ENCODE measurements around the gene IDH1.

Gene IDH1

DNA sequence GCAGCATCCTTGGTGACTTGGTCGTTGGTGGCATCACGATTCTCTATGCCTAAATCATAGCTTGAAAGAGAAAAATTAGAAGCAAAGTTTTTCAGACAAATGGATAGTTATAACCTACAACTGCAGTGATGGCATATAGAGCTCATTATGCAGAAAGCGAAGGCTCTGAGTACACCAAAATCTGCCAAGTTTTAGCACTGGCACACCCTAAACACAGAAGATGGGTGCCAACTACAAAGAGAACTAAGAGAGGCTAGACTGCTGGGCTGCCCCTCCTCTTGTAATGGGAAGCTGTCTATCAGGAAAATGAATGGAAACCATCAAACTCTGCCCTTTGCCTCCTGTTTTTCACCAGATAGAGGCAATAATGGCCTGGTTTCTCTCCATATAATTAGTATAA, 6.3 kb downstream of the IDH1 start:
- Histone ChIP-seq H3K4me1 (ENCODE audit: control insufficient read depth, insufficient read depth, low read length) (peaks cover 3% of the 10 kb centered on the region), H3K27ac (ENCODE audit: low read length) (no peak overlapping the region), H3K36me3 (ENCODE audit: control insufficient read depth in 2 of 2, insufficient read depth in 2 of 2, low read length in 2 of 2) (peaks cover 20 to 43% of the 10 kb centered on the region in 2 donors)

DNA sequence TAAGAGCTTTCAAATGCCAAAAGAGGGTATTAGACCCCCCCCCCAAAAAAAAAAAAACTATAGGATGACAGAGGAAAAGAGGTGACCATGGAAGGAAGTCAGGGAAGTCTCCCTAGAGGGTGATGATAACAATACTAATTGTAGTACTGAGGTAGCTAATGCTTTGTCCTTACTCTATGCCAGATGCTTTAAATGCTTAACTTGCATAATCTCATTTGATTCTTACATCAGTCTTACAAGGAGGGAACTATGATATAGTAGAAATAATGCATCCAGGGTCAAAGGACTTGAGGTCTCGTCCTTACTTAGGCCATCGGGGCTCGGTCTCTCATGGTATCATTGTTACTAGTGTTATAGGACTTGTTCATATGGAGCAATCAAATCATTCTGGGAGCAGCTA, 9.1 kb downstream of the IDH1 start:
- no peaks in the 10 kb centered on the region for H3K9me3 ChIP-seq (ENCODE audit: control insufficient read depth in 2 of 2, low read length in 2 of 2)
- peaks cover 30 to 38% of the 10 kb centered on the region in 2 donors for H3K36me3 ChIP-seq (ENCODE audit: control insufficient read depth in 2 of 2, insufficient read depth in 2 of 2, low read length in 2 of 2)
- no peaks in the 10 kb centered on the region for H3K4me1 ChIP-seq (ENCODE audit: control insufficient read depth, insufficient read depth, low read length)
- H3K27me3 ChIP-seq (ENCODE audit: control insufficient read depth in 1 of 2, insufficient read depth in 2 of 2, low read length in 2 of 2), result no peaks in the 10 kb centered on the region
- H3K9ac ChIP-seq (ENCODE audit: low read length in 2 of 2), result no peak overlapping the region
- no peak overlapping the region for H3K4me3 ChIP-seq (ENCODE audit: low read length in 2 of 2)
- no peak overlapping the region for H3K27ac ChIP-seq (ENCODE audit: low read length)

More for the DNA sequence above, 6.3 kb downstream of the IDH1 start:
- no peak overlapping the region for H3K4me3 ChIP-seq (ENCODE audit: low read length in 2 of 2)
- no peaks in the 10 kb centered on the region for H3K9me3 ChIP-seq (ENCODE audit: control insufficient read depth in 2 of 2, low read length in 2 of 2)
- no peaks in the 10 kb centered on the region for H3K27me3 ChIP-seq (ENCODE audit: control insufficient read depth in 1 of 2, insufficient read depth in 2 of 2, low read length in 2 of 2)
- H3K9ac ChIP-seq (ENCODE audit: low read length in 2 of 2), result no peak overlapping the region

DNA sequence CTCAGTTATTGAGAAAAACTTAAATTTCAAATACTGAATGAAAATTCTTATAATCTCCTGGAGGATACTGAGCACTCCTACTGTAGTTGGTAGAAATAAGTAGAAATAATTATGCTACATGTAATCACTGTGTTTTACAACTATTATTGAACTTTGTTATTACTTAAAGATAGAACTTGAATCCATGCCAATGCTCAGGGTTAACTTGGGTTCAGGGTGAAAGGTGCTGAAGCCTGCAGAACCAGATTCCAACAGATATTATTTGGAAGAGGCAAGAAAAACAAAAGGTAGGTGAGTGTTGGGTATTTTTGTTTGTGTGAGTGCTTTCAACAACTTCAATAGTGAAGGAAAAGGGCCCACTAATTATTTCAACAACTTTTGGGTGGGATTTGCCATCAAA, 10.4 kb downstream of the IDH1 start:
- no peaks in the 10 kb centered on the region for H3K9me3 ChIP-seq (ENCODE audit: control insufficient read depth in 2 of 2, low read length in 2 of 2)
- peaks cover 37% of the 10 kb centered on the region in 2 donors for H3K36me3 ChIP-seq (ENCODE audit: control insufficient read depth in 2 of 2, insufficient read depth in 2 of 2, low read length in 2 of 2)
- no peaks in the 10 kb centered on the region for H3K27me3 ChIP-seq (ENCODE audit: control insufficient read depth in 1 of 2, insufficient read depth in 2 of 2, low read length in 2 of 2)
- H3K9ac ChIP-seq (ENCODE audit: low read length in 2 of 2), result no peak overlapping the region
- no peaks in the 10 kb centered on the region for H3K4me1 ChIP-seq (ENCODE audit: control insufficient read depth, insufficient read depth, low read length)
- no peak overlapping the region for H3K27ac ChIP-seq (ENCODE audit: low read length)
- no peak overlapping the region for H3K4me3 ChIP-seq (ENCODE audit: low read length in 2 of 2)

DNA sequence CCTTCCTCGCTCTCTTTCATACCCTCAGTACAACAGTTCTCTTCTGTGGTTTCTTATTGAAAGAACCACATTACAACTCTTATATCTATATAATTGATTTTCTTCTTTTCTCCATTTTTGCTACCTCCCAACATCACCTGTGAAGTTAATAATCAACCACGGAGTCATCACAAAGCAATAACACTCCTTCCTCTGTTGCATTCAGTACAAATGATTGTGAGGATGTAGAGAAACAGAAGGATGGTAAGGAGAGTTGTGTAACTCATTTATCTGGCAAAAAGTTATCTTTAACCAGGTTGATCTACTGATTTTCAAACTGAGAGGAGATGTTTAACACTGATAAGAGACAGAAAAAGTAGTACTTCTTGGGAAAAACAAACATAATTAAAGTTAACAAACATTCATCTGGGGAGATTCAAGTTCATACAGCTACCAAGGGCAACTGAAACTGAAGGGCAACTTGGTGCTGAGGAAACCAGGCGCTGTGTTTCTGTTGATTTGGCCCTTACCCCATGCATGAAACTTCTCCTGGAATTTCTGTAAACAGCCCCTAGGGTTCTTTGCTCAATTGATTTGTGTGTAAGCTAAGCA, 14.2 kb downstream of the IDH1 start:
- peaks cover 16 to 24% of the 10 kb centered on the region in 2 donors for H3K36me3 ChIP-seq (ENCODE audit: control insufficient read depth in 2 of 2, insufficient read depth in 2 of 2, low read length in 2 of 2)
- H3K9ac ChIP-seq (ENCODE audit: low read length in 2 of 2), result no peak overlapping the region
- no peaks in the 10 kb centered on the region for H3K9me3 ChIP-seq (ENCODE audit: control insufficient read depth in 2 of 2, low read length in 2 of 2)
- no peaks in the 10 kb centered on the region for H3K4me1 ChIP-seq (ENCODE audit: control insufficient read depth, insufficient read depth, low read length)
- H3K27me3 ChIP-seq (ENCODE audit: control insufficient read depth in 1 of 2, insufficient read depth in 2 of 2, low read length in 2 of 2), result no peaks in the 10 kb centered on the region
- no peak overlapping the region for H3K4me3 ChIP-seq (ENCODE audit: low read length in 2 of 2)
- no peak overlapping the region for H3K27ac ChIP-seq (ENCODE audit: low read length)

DNA sequence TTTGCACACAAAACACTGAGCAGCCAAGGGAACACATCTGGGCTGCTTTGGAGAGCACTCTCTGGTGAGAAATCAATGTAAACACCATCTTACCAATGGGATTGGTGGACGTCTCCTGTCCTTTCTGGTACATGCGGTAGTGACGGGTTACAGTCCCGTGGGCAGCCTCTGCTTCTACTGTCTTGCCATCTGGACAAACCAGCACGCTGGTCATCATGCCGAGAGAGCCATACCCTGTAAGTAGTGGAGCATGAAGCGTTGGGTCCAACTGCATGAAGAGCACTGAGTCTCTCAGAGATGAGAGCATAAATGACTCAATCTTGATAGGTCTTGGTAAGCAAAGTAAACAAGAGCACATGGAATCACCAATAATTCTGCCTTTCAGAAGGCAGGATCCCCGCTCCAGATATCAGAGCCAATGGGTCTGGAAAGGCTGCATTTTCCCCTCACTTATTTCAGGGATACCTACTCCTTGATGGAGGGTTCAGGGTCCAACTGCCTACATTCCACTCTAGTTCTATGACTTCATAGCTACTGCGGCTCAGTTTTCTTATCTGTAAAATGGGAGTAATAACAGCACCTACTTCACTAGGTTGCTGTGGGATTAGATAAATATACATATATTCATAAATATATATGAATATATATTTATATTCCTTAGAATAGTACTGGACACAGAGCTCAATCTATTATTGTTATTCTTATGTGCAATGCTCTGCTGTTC, 14.9 kb downstream of the IDH1 start:
- no peak overlapping the region for H3K4me3 ChIP-seq (ENCODE audit: low read length in 2 of 2)
- H3K27me3 ChIP-seq (ENCODE audit: control insufficient read depth in 1 of 2, insufficient read depth in 2 of 2, low read length in 2 of 2), result no peaks in the 10 kb centered on the region
- H3K9me3 ChIP-seq (ENCODE audit: control insufficient read depth in 2 of 2, low read length in 2 of 2), result no peaks in the 10 kb centered on the region
- H3K36me3 ChIP-seq (ENCODE audit: control insufficient read depth in 2 of 2, insufficient read depth in 2 of 2, low read length in 2 of 2), result peaks cover 13 to 24% of the 10 kb centered on the region in 2 donors
- H3K4me1 ChIP-seq (ENCODE audit: control insufficient read depth, insufficient read depth, low read length), result no peaks in the 10 kb centered on the region
- no peak overlapping the region for H3K27ac ChIP-seq (ENCODE audit: low read length)
- H3K9ac ChIP-seq (ENCODE audit: low read length in 2 of 2), result no peak overlapping the region

DNA sequence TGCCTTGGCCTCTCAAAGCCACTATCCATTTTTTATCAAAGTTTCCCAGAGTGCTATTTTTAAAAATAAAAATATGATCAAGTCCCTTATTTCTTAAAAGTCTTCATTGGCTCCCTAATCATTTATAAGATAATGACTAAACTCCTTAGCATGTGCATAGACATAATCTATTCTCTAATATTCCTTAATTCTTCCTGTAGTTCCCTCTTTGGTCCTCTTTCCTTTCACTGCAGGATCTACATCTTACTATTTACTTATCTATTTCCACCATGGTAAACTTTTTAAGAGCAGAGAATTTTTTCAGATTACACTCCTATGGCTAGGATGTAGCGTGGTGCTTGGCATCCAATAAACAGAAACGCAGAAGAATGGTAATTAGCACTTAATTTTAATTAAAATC, 19.0 kb downstream of the IDH1 start:
- peaks cover 10 to 12% of the 10 kb centered on the region in 2 donors for H3K36me3 ChIP-seq (ENCODE audit: control insufficient read depth in 2 of 2, insufficient read depth in 2 of 2, low read length in 2 of 2)
- H3K4me1 ChIP-seq (ENCODE audit: control insufficient read depth, insufficient read depth, low read length), result no peaks in the 10 kb centered on the region
- H3K9ac ChIP-seq (ENCODE audit: low read length in 2 of 2), result no peak overlapping the region
- no peaks in the 10 kb centered on the region for H3K9me3 ChIP-seq (ENCODE audit: control insufficient read depth in 2 of 2, low read length in 2 of 2)
- no peak overlapping the region for H3K27ac ChIP-seq (ENCODE audit: low read length)
- no peaks in the 10 kb centered on the region for H3K27me3 ChIP-seq (ENCODE audit: control insufficient read depth in 1 of 2, insufficient read depth in 2 of 2, low read length in 2 of 2)
- H3K4me3 ChIP-seq (ENCODE audit: low read length in 2 of 2), result no peak overlapping the region

GRCh38 chr2:208234786-208235185, 20.1 kb downstream of the IDH1 start:
- no peaks in the 10 kb centered on the region for H3K27me3 ChIP-seq (ENCODE audit: control insufficient read depth in 1 of 2, insufficient read depth in 2 of 2, low read length in 2 of 2)
- H3K36me3 ChIP-seq (ENCODE audit: control insufficient read depth in 2 of 2, insufficient read depth in 2 of 2, low read length in 2 of 2), result peaks cover 7 to 8% of the 10 kb centered on the region in 2 donors
- H3K9me3 ChIP-seq (ENCODE audit: control insufficient read depth in 2 of 2, low read length in 2 of 2), result no peaks in the 10 kb centered on the region
- no peak overlapping the region for H3K4me3 ChIP-seq (ENCODE audit: low read length in 2 of 2)
- H3K4me1 ChIP-seq (ENCODE audit: control insufficient read depth, insufficient read depth, low read length), result no peaks in the 10 kb centered on the region
- no peak overlapping the region for H3K9ac ChIP-seq (ENCODE audit: low read length in 2 of 2)
- H3K27ac ChIP-seq (ENCODE audit: low read length), result no peak overlapping the region

DNA sequence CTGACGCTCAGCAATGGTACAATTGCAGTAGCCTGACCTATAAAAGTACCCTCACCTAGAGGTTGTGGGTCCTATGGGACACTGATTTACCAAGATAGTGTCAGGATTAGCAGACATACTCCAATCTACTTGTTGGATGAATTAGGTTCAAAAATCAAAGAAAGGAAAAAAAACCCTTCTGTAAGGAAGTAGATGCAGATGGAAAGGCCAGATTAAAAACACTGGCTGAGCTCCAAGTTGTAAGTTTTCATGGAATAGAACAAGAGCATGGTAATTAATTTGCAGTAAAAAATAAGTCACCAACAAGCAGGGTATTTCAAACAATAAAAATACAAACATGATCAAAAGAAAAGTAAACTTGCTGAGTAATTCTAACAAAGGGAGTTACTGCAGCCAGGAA, 26.4 kb downstream of the IDH1 start:
- Histone ChIP-seq H3K9me3 (ENCODE audit: control insufficient read depth in 2 of 2, low read length in 2 of 2) (no peaks in the 10 kb centered on the region), H3K27me3 (ENCODE audit: control insufficient read depth in 1 of 2, insufficient read depth in 2 of 2, low read length in 2 of 2) (no peaks in the 10 kb centered on the region), H3K4me3 (ENCODE audit: low read length in 2 of 2) (no peak overlapping the region), H3K4me1 (ENCODE audit: control insufficient read depth, insufficient read depth, low read length) (no peaks in the 10 kb centered on the region), H3K36me3 (ENCODE audit: control insufficient read depth in 2 of 2, insufficient read depth in 2 of 2, low read length in 2 of 2) (no peaks in the 10 kb centered on the region), H3K9ac (ENCODE audit: low read length in 2 of 2) (no peak overlapping the region), H3K27ac (ENCODE audit: low read length) (no peak overlapping the region)

DNA sequence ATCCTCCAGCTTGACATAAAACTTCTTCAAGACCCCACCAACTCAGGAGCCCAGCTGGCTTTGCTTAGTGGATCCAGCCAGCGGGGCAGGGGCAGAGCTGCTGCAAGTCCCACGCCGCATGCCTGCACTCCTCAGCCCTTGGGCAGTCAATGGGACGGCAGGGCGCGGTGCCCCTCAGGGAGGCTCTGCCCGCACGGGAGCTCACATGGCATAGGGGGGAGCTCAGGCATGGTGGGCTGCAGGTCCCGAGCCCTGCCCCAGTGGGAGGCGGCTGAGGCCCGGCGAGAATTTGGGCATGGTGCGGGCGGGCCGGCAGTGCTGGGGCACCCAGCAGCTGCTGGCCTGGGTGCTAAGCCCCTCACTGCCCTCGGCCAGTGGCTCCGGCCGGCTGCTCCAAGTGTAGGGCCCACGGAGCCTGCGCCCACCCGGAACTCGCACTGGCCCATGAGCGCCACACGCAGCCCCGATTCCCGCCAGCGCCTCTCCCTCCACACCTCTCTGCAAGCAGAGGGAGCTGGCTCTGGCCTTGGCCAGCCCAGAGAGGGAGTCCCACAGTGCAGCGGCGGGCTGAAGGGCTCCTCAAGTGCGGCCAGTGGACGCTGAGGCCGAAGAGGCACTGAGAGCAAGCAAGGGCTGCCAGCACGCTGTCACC, 27.2 kb downstream of the IDH1 start:
- Histone ChIP-seq H3K4me3 (ENCODE audit: low read length in 2 of 2) (no peak overlapping the region), H3K4me1 (ENCODE audit: control insufficient read depth, insufficient read depth, low read length) (no peaks in the 10 kb centered on the region), H3K9ac (ENCODE audit: low read length in 2 of 2) (no peak overlapping the region), H3K36me3 (ENCODE audit: control insufficient read depth in 2 of 2, insufficient read depth in 2 of 2, low read length in 2 of 2) (no peaks in the 10 kb centered on the region), H3K27me3 (ENCODE audit: control insufficient read depth in 1 of 2, insufficient read depth in 2 of 2, low read length in 2 of 2) (no peaks in the 10 kb centered on the region), H3K27ac (ENCODE audit: low read length) (no peak overlapping the region), H3K9me3 (ENCODE audit: control insufficient read depth in 2 of 2, low read length in 2 of 2) (no peaks in the 10 kb centered on the region)

DNA sequence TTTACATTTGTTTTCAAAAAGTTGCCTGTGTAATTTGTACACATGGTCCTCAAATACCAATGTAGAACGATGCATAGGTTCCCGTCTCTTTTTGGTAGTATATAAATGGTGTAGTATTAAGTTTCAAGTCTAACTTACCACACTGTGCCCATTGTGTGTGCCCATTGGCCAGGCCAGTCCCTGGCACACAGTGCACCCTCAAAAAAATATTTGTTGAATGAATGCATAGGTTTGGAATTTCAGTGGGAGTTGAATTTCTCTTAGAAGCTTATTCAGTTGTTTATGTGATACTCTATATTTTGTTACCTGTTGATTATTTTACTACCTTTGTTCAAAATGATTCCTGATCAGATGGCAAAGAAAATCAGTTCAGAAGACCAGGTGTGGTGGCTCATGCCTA, 30.1 kb downstream of the IDH1 start:
- H3K4me1 ChIP-seq (ENCODE audit: control insufficient read depth, insufficient read depth, low read length), result no peaks in the 10 kb centered on the region
- no peaks in the 10 kb centered on the region for H3K27me3 ChIP-seq (ENCODE audit: control insufficient read depth in 1 of 2, insufficient read depth in 2 of 2, low read length in 2 of 2)
- H3K27ac ChIP-seq (ENCODE audit: low read length), result no peak overlapping the region
- H3K4me3 ChIP-seq (ENCODE audit: low read length in 2 of 2), result no peak overlapping the region
- H3K9ac ChIP-seq (ENCODE audit: low read length in 2 of 2), result no peak overlapping the region
- H3K9me3 ChIP-seq (ENCODE audit: control insufficient read depth in 2 of 2, low read length in 2 of 2), result no peaks in the 10 kb centered on the region
- H3K36me3 ChIP-seq (ENCODE audit: control insufficient read depth in 2 of 2, insufficient read depth in 2 of 2, low read length in 2 of 2), result no peaks in the 10 kb centered on the region

DNA sequence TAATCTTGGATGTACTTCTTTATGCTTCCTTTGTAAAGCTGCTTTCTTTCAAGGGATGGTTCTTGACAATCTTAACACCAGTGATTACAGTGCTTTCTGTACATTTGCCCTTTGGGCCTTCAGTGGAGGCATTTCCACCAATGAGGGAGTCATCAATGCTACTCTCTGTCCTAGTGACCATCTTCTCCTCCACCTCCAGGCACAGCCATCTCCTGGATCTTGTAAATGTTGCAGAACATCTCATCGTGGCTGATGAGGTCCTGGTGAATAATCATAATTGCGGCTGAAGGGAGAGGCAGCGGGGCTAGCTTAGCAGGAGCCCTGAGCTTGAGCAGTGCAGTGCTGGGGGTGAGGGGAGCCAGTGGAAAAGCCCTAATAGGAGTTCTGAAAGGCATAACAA, 32.5 kb downstream of the IDH1 start:
- Histone ChIP-seq H3K9me3 (ENCODE audit: control insufficient read depth in 2 of 2, low read length in 2 of 2) (no peaks in the 10 kb centered on the region), H3K4me3 (ENCODE audit: low read length in 2 of 2) (no peak overlapping the region), H3K4me1 (ENCODE audit: control insufficient read depth, insufficient read depth, low read length) (no peaks in the 10 kb centered on the region), H3K36me3 (ENCODE audit: control insufficient read depth in 2 of 2, insufficient read depth in 2 of 2, low read length in 2 of 2) (no peaks in the 10 kb centered on the region), H3K9ac (ENCODE audit: low read length in 2 of 2) (no peak overlapping the region), H3K27me3 (ENCODE audit: control insufficient read depth in 1 of 2, insufficient read depth in 2 of 2, low read length in 2 of 2) (no peaks in the 10 kb centered on the region), H3K27ac (ENCODE audit: low read length) (no peak overlapping the region)
